Measurements from ENCODE around the gene ALLC. TPM values are rescaled to one million over a fixed set of nuclear protein-coding genes. Genes with fewer than 3 reads are reported as not detected.
"Not testable (repeated sequence)": the region's sequence is repeated elsewhere in the genome, so short reads cannot be mapped to it uniquely, and the experiment has no call there.

The ALLC gene
- polyA plus RNA-seq (2012; ENCODE audit: low read depth, missing spikeins): not detected

- DNase-seq (ENCODE audit: insufficient read length, low spot score): no peak
- no peak for FAIRE-seq
Measured at GRCh38 chr2:3657881-3658280, at the start of gene ALLC. Gene ALLC, plus strand, starts transcription at chr2:3658200. Its CDS starts 12,958 bp downstream, at chr2:3671158.

GRCh38 chr2:3608373-3609278 lies 49.4 kb upstream of the ALLC start:
- TF ChIP-seq POLR2A (IDR thresholded peaks at IDR 0.05; ENCODE audit: low read depth, low read length) (no peak), TAF1 (IDR thresholded peaks at IDR 0.05; ENCODE audit: low read depth, low read length) (no peak), SPI1 (IDR thresholded peaks at IDR 0.05; ENCODE audit: low read depth, low read length) (no peak), POU2F2 (IDR thresholded peaks at IDR 0.05; ENCODE audit: low read depth, low read length) (no peak), POLR2AphosphoS5 (IDR thresholded peaks at IDR 0.05; ENCODE audit: low read depth, low read length) (no peak), PAX5 (IDR thresholded peaks at IDR 0.05; ENCODE audit: insufficient read depth, low read length, severe bottlenecking) (no peak)
- peak; percentile 65 for FAIRE-seq
- no peak for DNase-seq (ENCODE audit: insufficient read length, low spot score)

More at GRCh38 chr2:3657881-3658280, at the start of gene ALLC:
- no peak for TF ChIP-seq TAF1 (IDR thresholded peaks at IDR 0.05; ENCODE audit: low read depth, low read length)
- TF ChIP-seq SPI1 (IDR thresholded peaks at IDR 0.05; ENCODE audit: low read depth, low read length): no peak
- no peak for TF ChIP-seq POLR2AphosphoS5 (IDR thresholded peaks at IDR 0.05; ENCODE audit: low read depth, low read length)
- no peak for TF ChIP-seq POU2F2 (IDR thresholded peaks at IDR 0.05; ENCODE audit: low read depth, low read length)
- no peak for TF ChIP-seq PAX5 (IDR thresholded peaks at IDR 0.05; ENCODE audit: insufficient read depth, low read length, severe bottlenecking)
- no peak for TF ChIP-seq POLR2A (IDR thresholded peaks at IDR 0.05; ENCODE audit: low read depth, low read length)

- not testable (repeated sequence) for DNase-seq (ENCODE audit: insufficient read length, low spot score)
- peak; percentile 43 for FAIRE-seq
Measured at GRCh38 chr2:3609279-3609673, 48.7 kb upstream of the ALLC start.

GRCh38 chr2:3610415-3610814 lies 47.6 kb upstream of the ALLC start:
- TF ChIP-seq PAX5 (IDR thresholded peaks at IDR 0.05; ENCODE audit: insufficient read depth, low read length, severe bottlenecking) (no peak), POU2F2 (IDR thresholded peaks at IDR 0.05; ENCODE audit: low read depth, low read length) (no peak), SPI1 (IDR thresholded peaks at IDR 0.05; ENCODE audit: low read depth, low read length) (no peak), POLR2A (IDR thresholded peaks at IDR 0.05; ENCODE audit: low read depth, low read length) (no peak), TAF1 (IDR thresholded peaks at IDR 0.05; ENCODE audit: low read depth, low read length) (no peak), POLR2AphosphoS5 (IDR thresholded peaks at IDR 0.05; ENCODE audit: low read depth, low read length) (no peak)

GRCh38 chr2:3610881-3611505 lies 47.0 kb upstream of the ALLC start:
- DNase-seq (ENCODE audit: insufficient read length, low spot score) (no peak), FAIRE-seq (no peak)
- TF ChIP-seq POU2F2 (IDR thresholded peaks at IDR 0.05; ENCODE audit: low read depth, low read length): no peak
- no peak for TF ChIP-seq POLR2AphosphoS5 (IDR thresholded peaks at IDR 0.05; ENCODE audit: low read depth, low read length)
- no peak for TF ChIP-seq TAF1 (IDR thresholded peaks at IDR 0.05; ENCODE audit: low read depth, low read length)
- TF ChIP-seq PAX5 (IDR thresholded peaks at IDR 0.05; ENCODE audit: insufficient read depth, low read length, severe bottlenecking): no peak
- no peak for TF ChIP-seq SPI1 (IDR thresholded peaks at IDR 0.05; ENCODE audit: low read depth, low read length)
- no peak for TF ChIP-seq POLR2A (IDR thresholded peaks at IDR 0.05; ENCODE audit: low read depth, low read length)

More at GRCh38 chr2:3610415-3610814, 47.6 kb upstream of the ALLC start:
- DNase-seq (ENCODE audit: insufficient read length, low spot score) (no peak), FAIRE-seq (no peak)

- no peak for FAIRE-seq
- TF ChIP-seq POLR2AphosphoS5 (IDR thresholded peaks at IDR 0.05; ENCODE audit: low read depth, low read length) (no peak), PAX5 (IDR thresholded peaks at IDR 0.05; ENCODE audit: insufficient read depth, low read length, severe bottlenecking) (no peak), SPI1 (IDR thresholded peaks at IDR 0.05; ENCODE audit: low read depth, low read length) (no peak), TAF1 (IDR thresholded peaks at IDR 0.05; ENCODE audit: low read depth, low read length) (no peak), POU2F2 (IDR thresholded peaks at IDR 0.05; ENCODE audit: low read depth, low read length) (no peak), POLR2A (IDR thresholded peaks at IDR 0.05; ENCODE audit: low read depth, low read length) (no peak)
- DNase-seq (ENCODE audit: insufficient read length, low spot score): no peak
Measured at GRCh38 chr2:3611589-3611988, 46.4 kb upstream of the ALLC start.

- DNase-seq (ENCODE audit: insufficient read length, low spot score) (no peak), FAIRE-seq (no peak)
- TF ChIP-seq POU2F2 (IDR thresholded peaks at IDR 0.05; ENCODE audit: low read depth, low read length): no peak
- TF ChIP-seq POLR2AphosphoS5 (IDR thresholded peaks at IDR 0.05; ENCODE audit: low read depth, low read length): no peak
- TF ChIP-seq POLR2A (IDR thresholded peaks at IDR 0.05; ENCODE audit: low read depth, low read length): no peak
Measured at GRCh38 chr2:3612639-3613523, 45.1 kb upstream of the ALLC start.

- TF ChIP-seq TAF1 (IDR thresholded peaks at IDR 0.05; ENCODE audit: low read depth, low read length): no peak
- no peak for TF ChIP-seq POLR2AphosphoS5 (IDR thresholded peaks at IDR 0.05; ENCODE audit: low read depth, low read length)
- TF ChIP-seq POLR2A (IDR thresholded peaks at IDR 0.05; ENCODE audit: low read depth, low read length): no peak
- no peak for TF ChIP-seq PAX5 (IDR thresholded peaks at IDR 0.05; ENCODE audit: insufficient read depth, low read length, severe bottlenecking)
- no peak for TF ChIP-seq SPI1 (IDR thresholded peaks at IDR 0.05; ENCODE audit: low read depth, low read length)
- no peak for TF ChIP-seq POU2F2 (IDR thresholded peaks at IDR 0.05; ENCODE audit: low read depth, low read length)
- DNase-seq (ENCODE audit: insufficient read length, low spot score) (no peak), FAIRE-seq (no peak)
Measured at GRCh38 chr2:3613524-3613905, 44.5 kb upstream of the ALLC start.

GRCh38 chr2:3614743-3615142 lies 43.3 kb upstream of the ALLC start:
- DNase-seq (ENCODE audit: insufficient read length, low spot score); FAIRE-seq: not testable (repeated sequence)

GRCh38 chr2:3615541-3616200 lies 42.3 kb upstream of the ALLC start:
- not testable (repeated sequence) for FAIRE-seq; DNase-seq (ENCODE audit: insufficient read length, low spot score)

- DNase-seq (ENCODE audit: insufficient read length, low spot score); FAIRE-seq: not testable (repeated sequence)
Measured at GRCh38 chr2:3616435-3617197, 41.4 kb upstream of the ALLC start.
